Right renal pelvis (tissue), 4 donors: Measurements from ENCODE around the gene MICAL2. TPM values are rescaled to one million over a fixed set of nuclear protein-coding genes. Genes with fewer than 3 reads are reported as not detected.

Source experiments
- DNase-seq, 4 donors: peaks; one replicate each; pipeline ENCODE4 v3.0.0-alpha.2; 2013; ENCODE audit warnings: low read depth in 4 of 4, low spot score in 3 of 4, missing footprints in 1 of 4
- polyA plus RNA-seq, 4 donors: library from polyadenylated mRNA; unstranded; fragments of 120-200 nt; gene quantifications; one replicate each; pipeline ENCODE4 v1.2.1, GENCODE V29; 2013; ENCODE audit not compliant: insufficient read length in 4 of 4

Gene MICAL2
- polyA plus RNA-seq, 4 donors = 6.3 to 9.4 (median 8.0) TPM

DNA sequence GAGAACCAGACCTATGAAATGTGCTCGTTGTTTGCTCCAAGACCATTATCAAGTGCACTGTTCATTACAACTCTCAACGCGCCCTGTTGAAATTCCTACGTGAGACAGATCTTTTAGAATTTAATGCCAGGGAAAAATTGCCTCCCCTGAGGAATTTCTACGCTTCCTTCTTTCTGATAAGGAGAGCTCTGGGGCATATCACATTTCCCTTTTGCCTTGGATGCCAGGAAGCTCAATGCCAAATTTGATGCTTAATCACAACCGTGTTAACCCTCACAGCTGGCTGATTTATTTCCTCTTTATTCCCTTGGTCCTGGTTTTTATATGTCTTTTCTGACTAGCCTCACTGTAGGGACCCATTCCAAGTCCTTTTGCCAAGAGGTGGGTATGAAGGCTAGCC, 109.4 kb downstream of the MICAL2 start:
- no peak for DNase-seq

DNA sequence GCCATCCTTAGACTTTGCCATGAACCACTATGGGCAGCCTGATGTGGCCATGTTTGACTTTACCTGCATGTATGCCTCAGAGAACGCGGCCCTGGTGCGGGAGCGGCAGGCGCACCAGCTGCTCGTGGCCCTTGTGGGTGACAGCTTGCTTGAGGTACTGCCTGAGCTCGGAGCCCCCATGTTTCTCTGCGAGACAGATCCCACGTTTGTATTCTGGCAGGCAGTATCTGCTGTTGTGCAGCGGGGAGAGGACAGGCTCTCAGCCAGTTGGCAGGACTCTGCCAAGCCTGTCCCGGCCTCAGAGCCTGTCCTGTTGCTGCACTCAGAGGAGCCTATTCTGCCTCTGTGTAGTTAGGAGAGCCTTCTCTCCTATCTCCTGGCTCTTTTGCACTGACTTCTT, 109.9 kb downstream of the MICAL2 start:
- no peak for DNase-seq

DNA sequence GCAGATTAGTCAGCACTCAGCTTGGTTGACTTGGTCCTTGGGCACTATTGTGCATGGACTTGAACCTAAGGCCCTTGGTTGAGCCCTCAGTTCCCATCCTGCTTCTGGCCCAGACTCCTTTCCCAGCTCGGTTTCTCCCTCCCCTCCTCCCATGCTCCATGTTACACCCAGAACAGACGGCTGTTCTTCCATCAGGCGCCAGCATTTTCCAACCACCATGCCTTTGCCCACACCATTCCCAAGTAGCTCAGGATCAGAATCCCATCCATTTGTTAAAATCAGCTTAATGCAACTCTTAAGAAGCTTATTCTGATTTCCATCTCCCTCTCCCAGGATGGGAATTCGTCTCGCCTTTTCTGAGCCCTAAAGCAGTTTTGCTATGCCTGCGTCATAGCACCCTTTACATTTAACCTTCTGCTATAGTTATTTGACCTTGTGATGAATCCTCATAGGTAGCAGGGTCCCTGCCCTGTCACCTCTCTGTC, 110.7 kb downstream of the MICAL2 start:
- DNase-seq = no peak

DNA sequence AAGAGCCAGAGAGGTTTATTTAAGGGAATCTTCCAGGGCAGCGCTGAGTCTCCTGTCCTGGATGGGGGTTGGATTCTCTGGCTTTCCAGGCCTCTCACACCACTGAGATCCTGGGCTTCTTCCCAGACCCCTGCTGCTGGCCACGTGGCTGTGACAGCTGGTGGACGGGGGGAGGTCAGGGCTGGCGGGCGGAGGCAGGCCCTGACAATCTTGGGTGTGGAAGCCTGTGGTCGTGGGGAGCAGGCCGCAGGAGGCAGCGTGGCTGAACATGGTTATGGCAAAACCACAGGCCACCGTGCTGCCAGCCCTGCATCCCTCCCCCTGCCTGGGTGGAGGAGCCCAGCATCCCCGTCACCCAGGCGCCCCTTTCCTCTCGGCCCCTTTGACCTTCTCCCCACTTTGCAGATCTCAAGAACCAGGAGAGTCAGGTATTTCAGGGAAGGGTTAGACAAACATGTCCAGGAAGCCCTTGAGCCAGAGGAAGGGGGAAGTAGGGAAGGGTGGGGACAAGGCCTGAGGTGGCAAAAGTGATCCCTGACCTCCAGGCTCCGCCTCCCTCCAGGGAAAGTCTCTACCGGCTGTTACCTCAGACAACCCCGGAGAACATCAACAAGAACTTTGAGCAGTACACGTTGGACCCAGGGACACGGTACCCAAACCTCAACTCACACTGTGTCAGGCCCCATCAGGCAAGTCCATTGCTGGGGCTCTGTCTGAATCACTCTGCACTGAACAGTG, 111.8 kb downstream of the MICAL2 start:
- DNase-seq = no peak

DNA sequence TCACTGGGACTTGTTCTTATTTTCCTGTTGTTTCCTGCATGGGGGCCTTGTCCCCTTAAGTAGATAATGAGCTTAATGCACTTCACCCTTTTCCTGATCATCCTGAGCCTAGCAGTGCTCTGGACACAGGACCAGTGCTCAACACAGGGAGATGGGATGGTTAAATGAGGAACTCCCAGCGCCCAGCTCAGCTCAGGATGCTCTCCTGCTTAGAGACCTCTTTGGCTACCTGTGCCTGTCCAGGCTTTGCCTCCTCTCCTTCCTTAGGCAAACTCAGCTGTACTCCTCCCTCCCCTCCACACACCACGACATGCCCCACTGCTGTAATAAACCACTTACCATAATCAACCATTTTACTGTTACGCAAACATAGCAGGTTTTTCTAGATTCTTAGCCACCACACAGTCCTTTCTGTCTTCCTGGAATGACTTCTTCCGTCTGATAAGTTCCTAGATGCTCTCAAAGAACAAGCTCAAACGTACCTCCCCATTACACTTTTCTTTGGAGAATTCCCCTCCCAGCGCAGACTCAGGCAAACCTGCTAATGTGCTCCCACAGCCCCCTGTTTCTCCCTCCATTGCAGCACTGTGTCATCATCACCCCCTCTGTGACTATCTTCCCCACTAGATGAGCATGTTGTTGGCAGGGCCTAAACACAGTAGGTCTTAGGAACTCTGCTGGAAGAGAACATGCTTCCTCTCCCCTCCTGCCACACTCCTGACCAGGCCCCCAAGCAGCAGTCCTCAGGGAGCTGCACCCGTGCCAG, 113.6 kb downstream of the MICAL2 start:
- DNase-seq = no peak

DNA sequence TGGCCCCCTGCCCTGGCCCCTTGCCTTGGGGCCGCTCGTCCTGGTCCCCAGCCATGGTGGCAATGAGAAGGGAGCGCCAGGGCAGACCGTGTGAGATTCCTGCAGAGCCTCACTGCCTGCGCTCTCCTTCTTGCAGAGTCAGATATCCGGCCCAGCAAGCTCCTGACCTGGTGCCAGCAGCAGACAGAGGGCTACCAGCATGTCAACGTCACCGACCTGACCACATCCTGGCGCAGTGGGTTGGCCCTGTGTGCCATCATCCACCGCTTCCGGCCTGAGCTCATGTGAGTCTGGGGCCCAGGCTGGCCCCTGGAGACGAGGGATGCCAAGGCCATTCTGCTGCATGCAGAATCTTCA, 114.1 kb downstream of the MICAL2 start:
- no peak for DNase-seq

DNA sequence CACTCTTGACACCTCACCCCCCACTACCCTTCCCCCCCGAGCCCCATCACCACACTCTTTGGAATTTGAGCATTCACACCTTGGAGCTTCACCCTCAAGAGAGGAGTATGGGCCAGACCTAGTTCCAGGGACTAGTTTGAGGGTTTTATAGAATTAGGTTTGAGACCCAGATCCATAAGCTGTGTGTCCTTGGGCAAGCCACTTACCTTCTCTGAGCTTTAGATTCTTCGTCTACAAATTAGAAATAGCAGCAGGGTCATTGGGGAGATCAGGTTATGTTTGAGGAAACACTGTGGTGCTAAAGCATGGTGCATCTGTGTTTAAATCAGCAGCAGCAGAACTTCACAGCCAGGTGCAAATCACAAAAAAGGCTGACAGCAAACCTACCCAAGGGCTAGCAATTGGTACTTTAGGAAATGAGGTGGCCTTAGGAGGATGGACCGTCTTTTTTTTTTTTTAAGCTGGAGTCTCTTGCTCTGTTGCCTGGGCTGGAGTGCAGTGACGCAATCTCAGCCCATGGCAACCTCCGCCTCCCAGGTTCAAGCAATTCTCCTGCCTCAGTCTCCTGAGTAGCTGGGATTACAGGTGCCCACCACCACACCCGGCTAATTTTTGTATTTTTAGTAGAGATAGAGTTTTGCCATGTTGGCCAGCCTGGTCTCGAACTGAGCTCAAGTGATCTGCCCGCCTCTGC, 114.8 kb downstream of the MICAL2 start:
- DNase-seq = no peak

DNA sequence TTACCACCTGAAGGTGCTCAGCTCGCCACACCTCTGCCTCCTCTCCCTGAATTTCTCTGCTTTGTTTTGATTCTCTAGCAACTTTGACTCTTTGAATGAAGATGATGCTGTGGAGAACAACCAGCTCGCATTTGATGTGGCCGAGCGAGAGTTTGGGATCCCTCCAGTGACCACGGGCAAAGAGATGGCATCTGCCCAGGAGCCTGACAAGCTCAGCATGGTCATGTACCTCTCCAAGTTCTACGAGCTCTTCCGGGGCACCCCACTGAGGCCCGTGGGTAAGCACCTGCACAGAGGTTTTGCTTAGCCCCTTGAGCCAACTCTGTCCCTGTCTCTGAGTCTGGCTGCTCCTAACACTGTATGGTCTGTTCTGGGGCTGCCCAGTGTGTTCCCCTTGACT, 115.7 kb downstream of the MICAL2 start:
- no peak for DNase-seq

DNA sequence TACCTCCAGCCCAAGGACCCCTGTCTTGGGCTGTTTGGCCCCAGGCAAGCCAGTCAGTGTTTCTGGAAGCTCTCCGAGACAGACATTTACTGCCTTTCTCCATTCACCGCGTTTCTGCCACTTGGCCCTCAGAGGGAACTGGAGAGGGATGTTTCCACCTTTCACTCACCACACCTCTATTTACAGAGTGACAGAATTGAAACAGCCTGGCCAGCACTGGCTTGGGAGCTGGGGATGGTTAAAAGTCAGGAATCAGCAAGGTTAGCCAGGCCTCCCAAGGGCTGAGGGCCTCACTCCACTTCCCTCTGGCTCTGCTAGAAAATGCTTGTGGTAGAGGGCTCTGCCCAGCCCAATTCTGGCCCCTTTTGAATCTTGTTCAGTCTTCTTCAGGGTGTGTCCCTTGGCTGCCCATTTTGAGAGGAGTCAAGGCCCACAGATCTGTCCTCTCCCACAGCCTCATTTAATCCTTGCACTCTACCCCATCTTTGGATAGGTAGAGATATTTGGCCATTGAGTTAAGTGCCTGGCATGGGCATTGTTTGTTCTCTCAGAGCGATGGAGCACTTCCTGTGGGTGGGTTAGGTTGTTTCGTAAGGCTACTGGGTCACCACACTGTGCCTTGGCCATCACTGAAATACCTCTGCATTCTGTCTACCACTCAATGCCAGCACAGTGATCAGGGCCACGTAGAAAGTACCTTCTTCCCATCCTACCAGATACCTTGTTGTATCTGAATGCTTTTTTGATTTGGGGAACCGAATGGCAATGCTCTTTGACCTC, 119.2 kb downstream of the MICAL2 start:
- no peak for DNase-seq

DNA sequence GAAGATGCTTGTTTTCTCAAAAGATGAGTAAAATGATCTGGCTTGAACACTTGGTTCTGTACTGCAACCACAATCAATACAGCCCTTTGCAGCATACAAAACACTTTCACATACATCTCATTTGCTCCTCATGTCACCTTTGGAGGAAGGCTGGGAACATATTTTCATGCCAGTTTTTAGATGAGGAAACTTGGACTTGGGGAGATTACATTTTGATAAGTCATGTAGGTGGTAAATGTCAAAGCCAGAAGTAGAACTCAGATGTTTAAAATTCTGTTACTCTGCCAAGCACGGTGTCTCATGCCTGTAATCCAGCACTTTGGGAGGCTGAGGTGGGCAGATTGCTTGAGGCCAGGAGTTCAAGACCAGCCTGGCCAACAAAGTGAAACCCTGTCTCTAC, 121.8 kb downstream of the MICAL2 start:
- no peak for DNase-seq

DNA sequence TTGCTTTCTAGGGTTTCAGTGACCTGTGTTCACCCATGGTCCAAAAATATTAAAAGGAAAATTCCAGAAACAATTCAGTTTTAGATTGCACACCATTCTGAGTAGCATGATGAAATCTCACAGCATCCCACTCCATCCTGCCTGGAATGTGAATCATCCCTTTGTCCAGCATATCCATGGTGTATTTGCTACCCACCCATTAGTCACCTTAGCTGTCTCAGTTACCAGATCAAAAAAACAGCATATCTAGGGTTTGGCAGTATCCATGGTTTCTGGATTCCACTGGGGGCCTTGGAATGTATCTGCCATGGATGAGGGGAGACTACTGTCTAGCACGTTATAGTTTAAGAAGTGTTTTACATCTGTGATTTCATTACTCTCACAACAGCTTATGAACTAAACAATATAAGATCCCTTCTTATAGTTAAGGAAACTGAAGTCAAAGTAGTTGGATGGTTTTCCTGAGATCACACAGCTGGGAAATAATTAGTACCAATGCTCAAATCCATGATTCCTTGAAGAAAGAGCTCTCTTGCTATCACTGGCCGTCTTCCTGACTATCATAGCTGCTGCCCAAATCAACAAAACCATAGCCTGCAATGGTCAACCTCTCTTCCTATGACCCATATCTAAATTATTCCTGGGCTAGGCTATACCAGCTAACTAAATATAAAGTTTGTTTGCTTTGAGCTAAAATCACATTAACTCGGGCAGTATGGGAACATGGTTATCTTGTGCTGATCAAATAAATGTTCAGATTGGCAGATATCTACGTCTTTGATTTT, 122.6 kb downstream of the MICAL2 start:
- no peak for DNase-seq

DNA sequence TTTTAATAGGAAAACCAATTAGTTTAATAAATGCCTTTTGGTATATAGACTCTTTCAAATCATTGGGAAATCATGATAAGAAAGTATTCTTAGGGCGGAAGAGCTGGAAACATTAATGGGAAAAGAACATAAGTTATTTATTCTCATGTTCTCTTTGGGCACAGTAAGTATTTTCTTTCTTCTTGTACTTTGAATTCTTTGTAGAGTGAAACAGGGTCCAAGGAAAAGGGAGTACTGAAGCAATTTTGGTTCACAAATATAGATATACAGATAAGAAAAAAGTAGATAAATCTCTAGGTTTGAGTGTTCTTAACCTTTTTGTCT, 123.2 kb downstream of the MICAL2 start:
- DNase-seq = no peak

DNA sequence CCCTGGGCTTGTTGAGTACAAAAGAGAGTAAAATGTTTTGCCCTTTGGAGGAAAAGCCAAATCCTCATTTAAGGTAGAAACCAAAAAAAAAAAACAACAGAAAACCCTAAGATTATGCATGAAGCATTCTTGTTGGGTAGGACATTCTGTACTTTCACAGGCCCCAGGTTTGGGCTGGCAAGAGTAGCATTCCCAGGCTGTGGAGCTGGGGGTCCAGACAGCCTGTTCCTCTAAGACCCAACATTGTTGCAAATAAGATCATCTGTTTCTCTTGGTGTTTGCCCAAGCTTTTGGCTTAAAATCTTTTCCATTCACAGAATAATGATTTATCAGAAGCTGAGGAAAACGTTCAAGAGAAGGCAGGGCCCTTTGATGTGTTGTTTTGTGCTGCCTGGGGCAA, 123.8 kb downstream of the MICAL2 start:
- DNase-seq = no peak

DNA sequence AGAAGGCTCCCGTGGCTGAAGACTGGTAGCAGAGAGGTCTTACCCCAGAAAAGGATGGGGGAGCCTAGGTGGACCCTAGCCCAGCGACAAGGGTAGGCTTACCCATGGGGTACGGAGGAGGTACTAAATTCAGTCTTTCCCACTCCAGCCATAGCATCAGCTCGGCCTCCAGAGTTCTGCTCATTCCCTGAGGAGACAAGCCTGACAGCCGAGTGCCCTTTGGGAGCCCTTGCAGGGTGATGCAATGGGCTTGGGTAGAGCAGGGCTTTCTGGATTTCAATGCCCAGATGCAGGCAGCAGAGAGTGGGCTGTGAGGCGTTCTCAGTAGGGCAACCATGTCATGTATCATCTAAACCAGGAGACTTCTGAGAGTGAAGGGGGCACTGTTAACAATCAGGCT, 124.7 kb downstream of the MICAL2 start:
- no peak for DNase-seq

DNA sequence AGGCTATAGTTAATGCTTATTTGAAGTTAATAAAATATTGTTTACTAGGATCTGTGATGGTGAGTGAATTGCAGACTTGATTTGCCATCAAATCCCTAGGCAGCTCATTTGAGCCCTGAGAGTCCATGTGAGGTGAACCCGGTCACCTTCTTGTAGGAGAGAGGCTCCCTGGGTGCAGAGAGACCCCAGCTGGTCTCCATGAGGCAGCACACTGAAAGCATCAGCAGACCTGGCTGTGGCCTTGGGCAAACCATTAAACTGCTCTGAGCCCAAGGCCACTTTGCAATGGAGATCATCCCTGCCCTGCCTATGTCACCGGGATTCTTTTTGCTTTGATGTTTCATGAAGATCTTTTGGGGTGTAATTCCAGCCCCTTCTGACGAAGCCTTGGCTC, 125.2 kb downstream of the MICAL2 start:
- DNase-seq = no peak

DNA sequence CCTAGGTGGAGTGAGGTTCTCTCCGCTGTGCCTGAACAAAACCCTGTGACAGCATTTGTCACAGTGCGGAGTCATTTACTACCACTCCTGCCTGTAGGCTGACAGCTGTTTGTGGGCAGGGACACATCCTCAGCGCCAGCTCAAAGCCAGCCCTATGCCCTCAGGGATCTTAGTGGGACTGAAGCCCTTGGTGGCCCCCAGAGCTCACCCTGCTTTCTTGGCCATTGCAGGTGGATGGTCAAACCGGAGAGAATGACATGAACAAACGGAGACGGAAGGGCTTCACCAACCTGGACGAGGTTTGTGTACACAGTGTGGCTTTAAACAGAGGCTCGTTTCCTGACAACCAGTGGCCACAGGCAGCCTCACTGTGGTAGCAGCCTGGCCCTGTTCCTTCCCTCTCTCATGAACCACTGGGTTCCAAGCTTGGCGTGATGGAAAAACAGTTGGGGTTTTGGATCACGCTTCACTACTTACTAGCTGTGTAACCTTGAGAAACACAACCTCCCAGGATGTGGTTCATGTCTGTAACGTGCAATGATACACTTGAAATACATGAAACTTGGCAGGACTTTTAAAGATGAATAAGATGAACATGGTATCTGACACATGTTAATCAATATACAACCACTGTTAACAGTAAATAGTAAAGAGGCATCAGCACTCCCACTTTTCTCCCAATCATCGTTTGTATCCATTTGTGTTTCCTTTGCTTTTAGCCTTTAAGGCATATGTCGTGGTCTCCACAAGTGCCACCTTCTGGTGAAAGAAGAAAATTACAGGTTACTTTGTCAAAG, 125.8 kb downstream of the MICAL2 start:
- DNase-seq = peak; percentile 27 to 37 (median 32)

DNA sequence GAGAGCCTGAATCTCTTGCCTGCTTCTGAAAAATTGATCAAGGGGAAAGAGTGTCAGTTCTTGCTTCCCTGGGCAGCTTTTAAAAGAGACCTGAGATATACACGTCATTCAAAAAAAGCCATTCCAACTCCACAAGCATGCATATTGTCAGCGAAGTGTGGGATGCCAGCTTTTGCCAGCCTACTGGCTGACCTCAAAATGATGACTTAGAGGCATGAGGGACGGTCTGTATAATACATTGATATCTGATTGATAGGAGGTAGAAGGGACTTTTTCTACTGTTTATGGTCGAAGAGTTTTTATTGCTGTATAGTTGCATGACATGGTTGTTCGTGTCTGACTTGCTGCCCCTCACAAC, 126.3 kb downstream of the MICAL2 start:
- no peak for DNase-seq

DNA sequence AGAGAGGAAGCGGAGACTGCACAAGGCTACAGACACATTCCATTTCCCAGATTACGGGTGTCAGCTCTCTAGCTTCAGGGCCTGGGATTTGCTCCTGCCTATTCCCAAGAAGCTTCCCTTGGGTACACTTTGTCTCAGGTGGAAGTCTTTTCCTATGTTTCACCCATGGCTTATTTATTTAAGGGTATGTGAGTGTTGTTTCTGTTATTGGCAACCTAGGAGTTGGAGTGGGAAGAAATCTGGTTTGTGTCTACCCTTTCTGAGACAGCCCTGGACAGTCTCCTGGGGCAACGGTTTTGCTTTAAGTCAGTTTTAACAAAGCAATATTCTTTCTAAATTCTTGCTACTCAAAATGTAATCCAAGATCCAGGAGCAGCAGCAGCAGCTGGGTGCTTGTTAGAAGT, 127.0 kb downstream of the MICAL2 start:
- DNase-seq = no peak

DNA sequence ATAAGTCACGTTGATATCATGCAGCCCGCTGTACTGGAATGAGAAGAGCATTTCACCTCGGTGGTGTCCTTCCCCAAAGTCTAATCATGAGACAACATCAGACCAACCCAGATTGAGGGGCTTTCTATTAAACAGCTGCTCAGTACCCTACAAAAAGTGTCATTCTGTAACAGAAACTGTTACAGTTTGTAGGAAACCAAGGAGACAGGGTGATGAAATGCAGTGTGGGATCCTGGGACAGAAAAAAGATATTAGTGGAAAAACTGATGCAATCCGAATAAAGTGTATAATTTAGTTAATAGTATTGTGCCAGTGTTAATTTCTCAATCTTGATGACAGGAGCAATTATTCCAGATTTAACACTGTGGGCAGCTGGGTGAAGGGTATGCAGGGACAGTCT, 128.0 kb downstream of the MICAL2 start:
- DNase-seq = no peak

DNA sequence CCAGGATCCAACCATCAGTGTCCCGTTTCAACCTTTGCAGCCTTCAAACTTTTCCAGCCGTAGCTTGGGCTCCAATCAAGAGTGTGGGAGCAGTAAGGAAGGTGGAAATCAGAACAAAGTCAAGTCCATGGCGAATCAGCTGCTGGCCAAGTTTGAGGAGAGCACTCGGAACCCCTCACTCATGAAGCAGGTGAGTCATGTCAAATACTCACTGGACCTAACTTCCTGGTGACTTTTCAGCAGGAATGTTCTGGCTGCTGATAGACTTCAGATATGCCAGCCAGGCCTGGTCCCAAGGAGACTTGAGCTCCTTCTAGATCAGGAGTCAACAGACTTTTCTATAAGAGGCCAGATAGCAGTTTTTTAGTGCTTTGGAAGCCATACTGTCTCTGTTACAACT, 129.0 kb downstream of the MICAL2 start:
- DNase-seq = no peak
